ENCODE data around the gene SCFD2. TPM values are rescaled to one million over a fixed set of nuclear protein-coding genes. Genes with fewer than 3 reads are reported as not detected.

The SCFD2 gene
- total RNA-seq, 2 experiments from 2014 or later, result 25.1 to 27.2 TPM

GRCh38 chr4:52904421-52904820 lies 461.4 kb downstream of the SCFD2 start:
- no peak overlapping the region for H3K27ac Mint-ChIP-seq
- DNase-seq (no peak), ATAC-seq (no peak)
- H3K27me3 Mint-ChIP-seq (ENCODE audit: low read depth), result no peaks in the 10 kb centered on the region
- H3K36me3 Mint-ChIP-seq (ENCODE audit: low read depth), result peaks cover 10% of the 10 kb centered on the region
- H3K4me1 Mint-ChIP-seq (ENCODE audit: low read depth), result no peaks in the 10 kb centered on the region
- no peak overlapping the region for H3K4me3 Mint-ChIP-seq
- ChIA-PET POLR2A (no interaction called here), CTCF (interaction anchor here (1.1 kb wide), 1 partner anchor 10 kb away, joined by 3 read pairs; no protein-coding TSS in a partner anchor)
- H3K9me3 Mint-ChIP-seq (ENCODE audit: insufficient read depth), result peaks cover 4% of the 10 kb centered on the region

GRCh38 chr4:52903273-52903672 lies 462.6 kb downstream of the SCFD2 start:
- Mint-ChIP-seq H3K36me3 (ENCODE audit: low read depth) (peaks cover 10% of the 10 kb centered on the region), H3K27me3 (ENCODE audit: low read depth) (no peaks in the 10 kb centered on the region), H3K4me1 (ENCODE audit: low read depth) (no peaks in the 10 kb centered on the region), H3K27ac (no peak overlapping the region), H3K9me3 (ENCODE audit: insufficient read depth) (peaks cover 4% of the 10 kb centered on the region), H3K4me3 (no peak overlapping the region)
- CTCF ChIA-PET, result interaction anchor here (2.4 kb wide), 1 partner anchor 8 kb away, joined by 16 read pairs; no protein-coding TSS in a partner anchor
- no peak for ATAC-seq
- DNase-seq, result no peak
- POLR2A ChIA-PET, result no interaction called here

GRCh38 chr4:52894443-52894842 lies 471.4 kb downstream of the SCFD2 start:
- no peak overlapping the region for H3K4me3 Mint-ChIP-seq
- CTCF ChIA-PET, result interaction anchor here (0.7 to 2.0 kb wide), 3 partner anchors 16 to 107 kb away, joined by 3 to 10 read pairs (median 4); no protein-coding TSS in a partner anchor
- H3K4me1 Mint-ChIP-seq (ENCODE audit: low read depth), result peaks cover 35% of the 10 kb centered on the region
- POLR2A ChIA-PET, result no interaction called here
- H3K36me3 Mint-ChIP-seq (ENCODE audit: low read depth), result no peaks in the 10 kb centered on the region
- H3K27me3 Mint-ChIP-seq (ENCODE audit: low read depth), result no peaks in the 10 kb centered on the region
- no peaks in the 10 kb centered on the region for H3K9me3 Mint-ChIP-seq (ENCODE audit: insufficient read depth)
- H3K27ac Mint-ChIP-seq, result no peak overlapping the region
- DNase-seq (peak; percentile 47), ATAC-seq (peak; percentile 44)

GRCh38 chr4:52892880-52893279 lies 473.0 kb downstream of the SCFD2 start:
- ChIA-PET CTCF (interaction anchor here (2.0 kb wide), 1 partner anchor 19 kb away, joined by 10 read pairs; no protein-coding TSS in a partner anchor), POLR2A (no interaction called here)
- ATAC-seq (no peak), DNase-seq (no peak)
- Mint-ChIP-seq H3K27me3 (ENCODE audit: low read depth) (no peaks in the 10 kb centered on the region), H3K27ac (no peak overlapping the region), H3K4me1 (ENCODE audit: low read depth) (peaks cover 35% of the 10 kb centered on the region), H3K36me3 (ENCODE audit: low read depth) (peaks cover 3% of the 10 kb centered on the region), H3K4me3 (no peak overlapping the region), H3K9me3 (ENCODE audit: insufficient read depth) (no peaks in the 10 kb centered on the region)

- ATAC-seq (no peak), DNase-seq (no peak)
- H3K27ac Mint-ChIP-seq, result no peak overlapping the region
- no peaks in the 10 kb centered on the region for H3K27me3 Mint-ChIP-seq (ENCODE audit: low read depth)
- H3K9me3 Mint-ChIP-seq (ENCODE audit: insufficient read depth), result no peaks in the 10 kb centered on the region
- peaks cover 3% of the 10 kb centered on the region for H3K36me3 Mint-ChIP-seq (ENCODE audit: low read depth)
- H3K4me3 Mint-ChIP-seq, result no peak overlapping the region
- ChIA-PET CTCF (no interaction called here), POLR2A (no interaction called here)
- peaks cover 35% of the 10 kb centered on the region for H3K4me1 Mint-ChIP-seq (ENCODE audit: low read depth)
Measured at GRCh38 chr4:52891743-52892142, 474.1 kb downstream of the SCFD2 start.

- H3K27ac Mint-ChIP-seq, result no peak overlapping the region
- ATAC-seq (no peak), DNase-seq (no peak)
- H3K36me3 Mint-ChIP-seq (ENCODE audit: low read depth), result peaks cover 3% of the 10 kb centered on the region
- no peaks in the 10 kb centered on the region for H3K9me3 Mint-ChIP-seq (ENCODE audit: insufficient read depth)
- no peaks in the 10 kb centered on the region for H3K27me3 Mint-ChIP-seq (ENCODE audit: low read depth)
- H3K4me1 Mint-ChIP-seq (ENCODE audit: low read depth), result peaks cover 32% of the 10 kb centered on the region
- H3K4me3 Mint-ChIP-seq, result no peak overlapping the region
- ChIA-PET CTCF (no interaction called here), POLR2A (no interaction called here)
Measured at GRCh38 chr4:52890521-52890791, 475.4 kb downstream of the SCFD2 start.

- peaks cover 3% of the 10 kb centered on the region for H3K36me3 Mint-ChIP-seq (ENCODE audit: low read depth)
- ATAC-seq (no peak), DNase-seq (no peak)
- H3K27ac Mint-ChIP-seq, result no peak overlapping the region
- peaks cover 27% of the 10 kb centered on the region for H3K4me1 Mint-ChIP-seq (ENCODE audit: low read depth)
- ChIA-PET CTCF (no interaction called here), POLR2A (no interaction called here)
- no peaks in the 10 kb centered on the region for H3K9me3 Mint-ChIP-seq (ENCODE audit: insufficient read depth)
- H3K27me3 Mint-ChIP-seq (ENCODE audit: low read depth), result no peaks in the 10 kb centered on the region
- no peak overlapping the region for H3K4me3 Mint-ChIP-seq
Measured at GRCh38 chr4:52889778-52890520, 475.9 kb downstream of the SCFD2 start.

GRCh38 chr4:52889354-52889753 lies 476.5 kb downstream of the SCFD2 start:
- peaks cover 3% of the 10 kb centered on the region for H3K36me3 Mint-ChIP-seq (ENCODE audit: low read depth)
- H3K9me3 Mint-ChIP-seq (ENCODE audit: insufficient read depth), result no peaks in the 10 kb centered on the region
- H3K27ac Mint-ChIP-seq, result no peak overlapping the region
- peaks cover 22% of the 10 kb centered on the region for H3K4me1 Mint-ChIP-seq (ENCODE audit: low read depth)
- CTCF ChIA-PET, result no interaction called here
- POLR2A ChIA-PET, result no interaction called here
- no peaks in the 10 kb centered on the region for H3K27me3 Mint-ChIP-seq (ENCODE audit: low read depth)
- no peak overlapping the region for H3K4me3 Mint-ChIP-seq
- DNase-seq, result no peak
- no peak for ATAC-seq

GRCh38 chr4:52884994-52885393 lies 480.9 kb downstream of the SCFD2 start:
- ChIA-PET POLR2A (no interaction called here), CTCF (interaction anchor here (0.8 kb wide), 1 partner anchor 179 kb away, joined by 3 read pairs; no protein-coding TSS in a partner anchor)
- DNase-seq, result no peak
- H3K4me3 Mint-ChIP-seq, result no peak overlapping the region
- H3K36me3 Mint-ChIP-seq (ENCODE audit: low read depth), result peaks cover 3% of the 10 kb centered on the region
- peaks cover 14% of the 10 kb centered on the region for H3K4me1 Mint-ChIP-seq (ENCODE audit: low read depth)
- H3K9me3 Mint-ChIP-seq (ENCODE audit: insufficient read depth), result no peaks in the 10 kb centered on the region
- no peaks in the 10 kb centered on the region for H3K27me3 Mint-ChIP-seq (ENCODE audit: low read depth)
- no peak overlapping the region for H3K27ac Mint-ChIP-seq
- ATAC-seq, result no peak

- DNase-seq (no peak), ATAC-seq (no peak)
- H3K36me3 Mint-ChIP-seq (ENCODE audit: low read depth), result peaks cover 3% of the 10 kb centered on the region
- ChIA-PET POLR2A (no interaction called here), CTCF (interaction anchor here (1.7 kb wide), 1 partner anchor 28 kb away, joined by 4 read pairs; no protein-coding TSS in a partner anchor)
- no peaks in the 10 kb centered on the region for H3K9me3 Mint-ChIP-seq (ENCODE audit: insufficient read depth)
- H3K4me3 Mint-ChIP-seq, result no peak overlapping the region
- peaks cover 8% of the 10 kb centered on the region for H3K4me1 Mint-ChIP-seq (ENCODE audit: low read depth)
- no peak overlapping the region for H3K27ac Mint-ChIP-seq
- H3K27me3 Mint-ChIP-seq (ENCODE audit: low read depth), result no peaks in the 10 kb centered on the region
Measured at GRCh38 chr4:52883707-52884669, 481.9 kb downstream of the SCFD2 start.

- ATAC-seq (no peak), DNase-seq (no peak)
- Mint-ChIP-seq H3K36me3 (ENCODE audit: low read depth) (no peaks in the 10 kb centered on the region), H3K27ac (no peak overlapping the region), H3K4me1 (ENCODE audit: low read depth) (peaks cover 8% of the 10 kb centered on the region), H3K27me3 (ENCODE audit: low read depth) (no peaks in the 10 kb centered on the region), H3K4me3 (no peak overlapping the region), H3K9me3 (ENCODE audit: insufficient read depth) (no peaks in the 10 kb centered on the region)
- ChIA-PET POLR2A (no interaction called here), CTCF (interaction anchor here (1.7 kb wide), 1 partner anchor 29 kb away, joined by 4 read pairs; no protein-coding TSS in a partner anchor)
Measured at GRCh38 chr4:52883183-52883621, 482.7 kb downstream of the SCFD2 start.

- H3K4me3 Mint-ChIP-seq, result no peak overlapping the region
- H3K4me1 Mint-ChIP-seq (ENCODE audit: low read depth), result peaks cover 14% of the 10 kb centered on the region
- H3K36me3 Mint-ChIP-seq (ENCODE audit: low read depth), result no peaks in the 10 kb centered on the region
- POLR2A ChIA-PET, result no interaction called here
- DNase-seq (no peak), ATAC-seq (no peak)
- no peaks in the 10 kb centered on the region for H3K9me3 Mint-ChIP-seq (ENCODE audit: insufficient read depth)
- CTCF ChIA-PET, result no interaction called here
- no peaks in the 10 kb centered on the region for H3K27me3 Mint-ChIP-seq (ENCODE audit: low read depth)
- H3K27ac Mint-ChIP-seq, result no peak overlapping the region
Measured at GRCh38 chr4:52880994-52881393, 484.9 kb downstream of the SCFD2 start.

Measured in activated CD8-positive, alpha-beta T cell treated with anti-CD3 and anti-CD28 coated beads, Interleukin-2, amount 10 ng/mL, durations not matched to agents 7 days and 5 days (primary cell).